GM21447 (cell line): ENCODE measurements around the gene RAB35.
A peak's percentile ranks its signal among the peaks of the same experiment; 100 is the strongest.

ENCODE experiments used
- ATAC-seq: cut with Tn5 transposase; IDR thresholded peaks from one replicate; pipeline ENCODE4 v1.9.1; 2021; ENCODE audit not compliant: unreplicated experiment

Gene RAB35

GRCh38 chr12:120090206-120090605 is 26.3 kb downstream of the RAB35 start:
- ATAC-seq = no peak

- no peak for ATAC-seq
Observed at GRCh38 chr12:120089796-120090195, 26.8 kb downstream of the RAB35 start.

GRCh38 chr12:120089105-120089504 is 27.4 kb downstream of the RAB35 start:
- ATAC-seq = no peak

- ATAC-seq = peak; percentile 94
Observed at GRCh38 chr12:120086801-120087621, 29.5 kb downstream of the RAB35 start.

GRCh38 chr12:120085920-120086645 is 30.5 kb downstream of the RAB35 start:
- no peak for ATAC-seq

GRCh38 chr12:120081641-120082040 is 34.9 kb downstream of the RAB35 start:
- no peak for ATAC-seq

GRCh38 chr12:120079411-120080400 is 36.8 kb downstream of the RAB35 start:
- ATAC-seq = no peak

- ATAC-seq = no peak
Observed at GRCh38 chr12:120078868-120079267, 37.7 kb downstream of the RAB35 start.

- no peak for ATAC-seq
Observed at GRCh38 chr12:120077260-120077659, 39.3 kb downstream of the RAB35 start.

- no peak for ATAC-seq
Observed at GRCh38 chr12:120076651-120077050, 39.9 kb downstream of the RAB35 start.

GRCh38 chr12:120075034-120075616 is 41.4 kb downstream of the RAB35 start:
- ATAC-seq = no peak

- no peak for ATAC-seq
Observed at GRCh38 chr12:120072472-120073249, 43.9 kb downstream of the RAB35 start.

- no peak for ATAC-seq
Observed at GRCh38 chr12:120071493-120072020, 45.0 kb downstream of the RAB35 start.

GRCh38 chr12:120069278-120069677 is 47.3 kb downstream of the RAB35 start:
- no peak for ATAC-seq

- no peak for ATAC-seq
Observed at GRCh38 chr12:120067901-120068300, 48.7 kb downstream of the RAB35 start.

- ATAC-seq = no peak
Observed at GRCh38 chr12:120067084-120067869, 49.3 kb downstream of the RAB35 start.

- no peak for ATAC-seq
Observed at GRCh38 chr12:120066341-120066740, 50.2 kb downstream of the RAB35 start.

- ATAC-seq = no peak
Observed at GRCh38 chr12:120065472-120065871, 51.1 kb downstream of the RAB35 start.
